IMR-90 (cell line): ENCODE results near the gene CLIC3.

Experiments
- BHLHE40 ChIP-seq: fragments of 150-350 bp; IDR thresholded peaks from 2 replicates; pipeline ENCODE4 v1.6.1; 2016; ENCODE audit warnings: mild to moderate bottlenecking, low read depth, low read length
- CEBPB ChIP-seq: IDR thresholded peaks from 2 replicates; pipeline ENCODE4 v1.6.1; 2012; ENCODE audit warnings: low read depth, low read length, improper control_type of control experiment
- CHD1 ChIP-seq: IDR thresholded peaks from 2 replicates; pipeline ENCODE4 v1.6.1; 2012; ENCODE audit warnings: low read depth, low read length, improper control_type of control experiment
- CTCF ChIP-seq: conservative IDR thresholded peaks from 2 replicates; pipeline ENCODE4 v1.5.1; 2012; ENCODE audit warnings: mild to moderate bottlenecking, low read depth, low read length, improper control_type of control experiment
- FOS ChIP-seq: fragments of 150-350 bp; IDR thresholded peaks from 2 replicates; pipeline ENCODE4 v1.6.1; 2016; ENCODE audit warnings: low read depth, low read length
- MXI1 ChIP-seq: IDR thresholded peaks from 2 replicates; pipeline ENCODE4 v1.6.1; 2012; ENCODE audit warnings: low read depth, mild to moderate bottlenecking, low read length, moderate library complexity, borderline replicate concordance
- NFE2L2 ChIP-seq: fragments of 150-350 bp; IDR thresholded peaks from 2 replicates; pipeline ENCODE4 v1.6.1; 2016; ENCODE audit warnings: low read depth, mild to moderate bottlenecking, low read length
- POLR2A ChIP-seq: IDR thresholded peaks from 2 replicates; pipeline ENCODE4 v1.6.1; 2012; ENCODE audit warnings: mild to moderate bottlenecking, low read depth, low read length
- RAD21 ChIP-seq: IDR thresholded peaks from 2 replicates; pipeline ENCODE4 v1.6.1; 2012; ENCODE audit warnings: low read length, improper control_type of control experiment
- RCOR1 ChIP-seq: IDR thresholded peaks from 2 replicates; pipeline ENCODE4 v1.6.1; 2012; ENCODE audit warnings: mild to moderate bottlenecking, low read length, improper control_type of control experiment; ENCODE audit not compliant: insufficient replicate concordance
- USF2 ChIP-seq: fragments of 150-350 bp; IDR thresholded peaks from 2 replicates; pipeline ENCODE4 v1.6.1; 2017; ENCODE audit warnings: mild to moderate bottlenecking, antibody characterized with exemption, low read length, low read depth

GRCh38 chr9:137030538-137031527 is 34.5 kb upstream of the CLIC3 start:
- TF ChIP-seq MXI1 (no peak), CHD1 (no peak), CTCF (no peak), USF2 (no peak), POLR2A (no peak), NFE2L2 (no peak), CEBPB (no peak), RCOR1 (no peak), FOS (no peak), BHLHE40 (no peak), RAD21 (no peak)
